B cell (primary cell): ENCODE measurements around the gene KIF15. TPM values are rescaled to one million over a fixed set of nuclear protein-coding genes. Genes with fewer than 3 reads are reported as not detected.

Experiments used
- ATAC-seq: fragments of 200-7000 bp; cut with Tn5 transposase; one replicate; pipeline ENCODE4 v1.10.0; 2021; ENCODE audit warnings: low read depth, mild to moderate bottlenecking, moderate number of reproducible peaks, moderate library complexity
- CTCF ChIA-PET: fragments of 350-600 bp; sonication (Branson Sonifier 250); formaldehyde crosslinking; loops from one replicate; lab custom pipeline; 2021; ENCODE audit warnings: antibody characterized with exemption, inconsistent platforms; lab: Charles Lee
- POLR2A ChIA-PET: fragments of 350-600 bp; sonication (Branson Sonifier 250); formaldehyde crosslinking; loops from one replicate; lab custom pipeline; 2021; ENCODE audit warnings: antibody characterized with exemption; lab: Charles Lee
- DNase-seq: peaks from one replicate; pipeline ENCODE4 v3.0.0; 2013
- H2AFZ ChIP-seq: 2 replicates; pipeline ENCODE4 v1.6.1; 2012; ENCODE audit warnings: mild to moderate bottlenecking, low read depth, low read length; ENCODE audit not compliant: insufficient read depth, poor library complexity, severe bottlenecking
- H3K27ac ChIP-seq, 2 donors: 1 replicate in 1 of 2; 2 replicates in 1 of 2; pipeline ENCODE4 v1.5.1; 2012 to 2013; ENCODE audit warnings: low read length in 2 of 2, mild to moderate bottlenecking in 2 of 2, moderate library complexity in 1 of 2
- H3K27me3 ChIP-seq, 4 experiments: fragments of 200-600 bp in 1 of 4; sonication (generic) in 1 of 4; replicated peaks in 1 of 4; 1 replicate in 2 of 4; 2 replicates in 2 of 4; pipeline versions ENCODE4 v1.6.1 to v1.7.0; 2013 to 2016; ENCODE audit warnings: low read length in 3 of 4, mild to moderate bottlenecking in 2 of 4, mixed read lengths in 1 of 4, moderate library complexity in 1 of 4; ENCODE audit not compliant: insufficient read depth in 4 of 4, control insufficient read depth in 3 of 4; ENCODE audit errors: control extremely low read depth in 1 of 4
- H3K36me3 ChIP-seq, 2 experiments: replicated peaks in 1 of 2; 1 replicate in 1 of 2; 2 replicates in 1 of 2; pipeline versions ENCODE4 v1.6.1 to v1.7.1; 2013; ENCODE audit warnings: low read length in 1 of 2; ENCODE audit not compliant: insufficient read depth in 2 of 2, control insufficient read depth in 1 of 2; ENCODE audit errors: control extremely low read depth in 1 of 2, extremely low read depth in 1 of 2
- H3K4me1 ChIP-seq, 2 donors: fragments of 200-600 bp in 1 of 2; sonication (generic) in 1 of 2; 1 replicate in 1 of 2; 2 replicates in 1 of 2; pipeline versions ENCODE4 v1.5.1 to v1.6.1; 2013 to 2017; ENCODE audit warnings: low read length in 2 of 2; ENCODE audit not compliant: control insufficient read depth in 2 of 2, insufficient read depth in 2 of 2
- H3K4me2 ChIP-seq: replicated peaks from 2 replicates; pipeline ENCODE3; 2012; ENCODE audit warnings: mild to moderate bottlenecking, low read depth, low read length; ENCODE audit not compliant: poor library complexity, severe bottlenecking
- H3K4me3 ChIP-seq, 5 experiments: fragments of 200-600 bp in 1 of 5; sonication (generic) in 1 of 5; 1 replicate in 3 of 5; 2 replicates in 2 of 5; pipeline versions ENCODE4 v1.5.1 to v1.7.0; 2011 to 2016; ENCODE audit warnings: low read length in 4 of 5, mild to moderate bottlenecking in 4 of 5, low read depth in 2 of 5, control low read depth in 1 of 5, moderate library complexity in 1 of 5; ENCODE audit not compliant: insufficient read depth in 1 of 5; ENCODE audit errors: control extremely low read depth in 1 of 5, extremely low read depth in 1 of 5
- H3K79me2 ChIP-seq: fragments of 200-600 bp; sonication (generic); one replicate; pipeline ENCODE4 v1.6.0; 2016; ENCODE audit warnings: low read length; ENCODE audit not compliant: control insufficient read depth, insufficient read depth
- H3K9ac ChIP-seq: fragments of 200-600 bp; sonication (generic); 2 replicates; pipeline ENCODE4 v1.6.1; 2017; ENCODE audit warnings: mild to moderate bottlenecking, low read length, moderate library complexity
- H3K9me3 ChIP-seq, 3 donors: one replicate each; pipeline versions ENCODE4 v1.6.1 to v1.7.1; 2013; ENCODE audit warnings: low read length in 2 of 3; ENCODE audit not compliant: control insufficient read depth in 2 of 3, insufficient read depth in 1 of 3; ENCODE audit errors: control extremely low read depth in 1 of 3
- H4K20me1 ChIP-seq: 2 replicates; pipeline ENCODE4 v1.6.0; 2012; ENCODE audit warnings: mild to moderate bottlenecking, low read length; ENCODE audit not compliant: insufficient read depth, control insufficient read depth, poor library complexity, severe bottlenecking
- H3K27ac Mint-ChIP-seq: one replicate; pipeline ENCODE4 v1.8.0; 2021; ENCODE audit warnings: mixed read lengths
- H3K27me3 Mint-ChIP-seq: one replicate; pipeline ENCODE4 v1.8.0; 2021; ENCODE audit warnings: mixed read lengths
- H3K4me1 Mint-ChIP-seq: one replicate; pipeline ENCODE4 v1.8.0; 2021; ENCODE audit warnings: mixed read lengths
- H3K4me3 Mint-ChIP-seq: one replicate; pipeline ENCODE4 v1.8.0; 2021; ENCODE audit warnings: mixed read lengths
- H3K9me3 Mint-ChIP-seq: one replicate; pipeline ENCODE4 v1.8.0; 2022; ENCODE audit warnings: mixed read lengths; ENCODE audit not compliant: insufficient read depth
- CTCF ChIP-seq: fragments of 200-600 bp; IDR thresholded peaks from one replicate; pipeline ENCODE4 v1.8.0; 2022; ENCODE audit warnings: antibody characterized with exemption, mild to moderate bottlenecking
- EZH2 ChIP-seq: IDR thresholded peaks from 2 replicates; pipeline ENCODE4 v1.6.1; 2012; ENCODE audit warnings: borderline replicate concordance, low read depth, mild to moderate bottlenecking, moderate library complexity, low read length; ENCODE audit not compliant: insufficient read depth, poor library complexity, severe bottlenecking
- WGBS: methylation state at CpG from one replicate; pipeline ENCODE4 v1.1.5; 2013; ENCODE audit warnings: missing lambda C conversion rate; ENCODE audit not compliant: insufficient coverage; 5-methylcytosine and 5-hydroxymethylcytosine counted together
- intact Hi-C: fragments of 100-400 bp; cut with micrococcal nuclease; formaldehyde crosslinking; loops from one replicate; pipeline ENCODE4 v1.10.0; 2022
- polyA plus RNA-seq: library from polyadenylated mRNA; depleted of rRNA; stranded (reverse); fragments of >200 nt; gene quantifications from 2 replicates; pipeline ENCODE4 v1.2.3, GENCODE V29; 2012
- total RNA-seq, 2 donors: library from RNA; stranded (reverse); fragments of 120-200 nt in 1 of 2; gene quantifications; 1 replicate in 1 of 2; 2 replicates in 1 of 2; pipeline versions ENCODE4 v1.2.3 to v1.2.4, GENCODE V29; 2013 to 2022

The KIF15 gene
- total and polyA plus RNA-seq, 2 donors (not counting 1 experiment from before 2014, with no cell fraction given): 0.28 to 1.4 TPM

GRCh38 chr3:44902628-44903027 is 141.0 kb downstream of the KIF15 start:
- POLR2A ChIA-PET: no interaction called here
- no peaks in the 10 kb centered on the region for H3K4me1 ChIP-seq
- H3K27me3 ChIP-seq: peaks cover 0 to 14% (median 3%) of the 10 kb centered on the region in 4 experiments
- H2AFZ ChIP-seq: no peak overlapping the region
- no peak for DNase-seq
- H3K4me2 ChIP-seq: no peak overlapping the region
- TF ChIP-seq EZH2: no peak
- no peak for TF ChIP-seq CTCF
- Mint-ChIP-seq H3K27ac (no peak overlapping the region), H3K4me3 (no peak overlapping the region), H3K4me1 (no peaks in the 10 kb centered on the region), H3K27me3 (peaks cover 23% of the 10 kb centered on the region), H3K9me3 (no peaks in the 10 kb centered on the region)
- no peaks in the 10 kb centered on the region for H3K36me3 ChIP-seq
- intact Hi-C loops: no loop called here
- CTCF ChIA-PET: interaction anchor here (1.6 kb wide), 1 partner anchor 11 kb away, joined by 4 read pairs; no protein-coding TSS in a partner anchor
- no peak for ATAC-seq
- peaks cover 0 to 10% (median 0%) of the 10 kb centered on the region in 3 donors for H3K9me3 ChIP-seq
- H4K20me1 ChIP-seq: no peaks in the 10 kb centered on the region
- no peak overlapping the region for H3K27ac ChIP-seq
- WGBS: 77% methylated on average over 2 of the region's 4 CpGs
- H3K9ac ChIP-seq: no peak overlapping the region
- H3K4me3 ChIP-seq: no peak overlapping the region
- no peaks in the 10 kb centered on the region for H3K79me2 ChIP-seq

Other genes with a start within 250 kb of the KIF15 start
- gene ZKSCAN7, start 206.6 kb upstream of the KIF15 start, total RNA-seq: 8.0 and 8.5 TPM in 2 replicates
- gene ZKSCAN7, start 206.6 kb upstream of the KIF15 start, polyA plus RNA-seq: 2.9 and 3.4 TPM in 2 replicates
- gene ZNF660, start 176.8 kb upstream of the KIF15 start, total RNA-seq: 7.5 and 8.7 TPM in 2 replicates
- gene ZNF660, start 176.8 kb upstream of the KIF15 start, polyA plus RNA-seq: 0.49 and 0.92 TPM in 2 replicates
- gene ZNF197, start 136.8 kb upstream of the KIF15 start, total RNA-seq: 16.9 and 17.7 TPM in 2 replicates
- gene ZNF197, start 136.8 kb upstream of the KIF15 start, polyA plus RNA-seq: 3.9 and 4.4 TPM in 2 replicates
- 12.1 and 16.6 TPM in 2 replicates for gene ZNF35, start 113.1 kb upstream of the KIF15 start, total RNA-seq
- 1.4 and 2.5 TPM in 2 replicates for gene ZNF35, start 113.1 kb upstream of the KIF15 start, polyA plus RNA-seq
- 5.4 and 5.5 TPM in 2 replicates for gene ZNF502, start 49.1 kb upstream of the KIF15 start, total RNA-seq
- gene ZNF502, start 49.1 kb upstream of the KIF15 start, polyA plus RNA-seq: 1.4 and 1.9 TPM in 2 replicates
- gene ZNF501, start 32.2 kb upstream of the KIF15 start, total RNA-seq: 6.1 and 7.2 TPM in 2 replicates
- 0.79 and 1.1 TPM in 2 replicates for gene ZNF501, start 32.2 kb upstream of the KIF15 start, polyA plus RNA-seq
- gene KIAA1143, start 175 bp upstream of the KIF15 start, total RNA-seq: 29.4 and 32.4 TPM in 2 replicates
- 5.3 and 7.1 TPM in 2 replicates for gene KIAA1143, start 175 bp upstream of the KIF15 start, polyA plus RNA-seq
- gene TMEM42, start 100.1 kb downstream of the KIF15 start, total RNA-seq: 22.6 and 22.7 TPM in 2 replicates
- 28.7 and 32.4 TPM in 2 replicates for gene TMEM42, start 100.1 kb downstream of the KIF15 start, polyA plus RNA-seq
- not detected in 2 replicates for gene TGM4, start 112.8 kb downstream of the KIF15 start, total RNA-seq
- gene TGM4, start 112.8 kb downstream of the KIF15 start, polyA plus RNA-seq: not detected in 2 replicates
- 46.4 and 52.6 TPM in 2 replicates for gene ZDHHC3, start 214.4 kb downstream of the KIF15 start, total RNA-seq
- 27.3 and 37.2 TPM in 2 replicates for gene ZDHHC3, start 214.4 kb downstream of the KIF15 start, polyA plus RNA-seq
- 32.9 and 40.0 TPM in 2 replicates for gene EXOSC7, start 214.4 kb downstream of the KIF15 start, total RNA-seq
- gene EXOSC7, start 214.4 kb downstream of the KIF15 start, polyA plus RNA-seq: 25.5 and 33.7 TPM in 2 replicates